ENCODE data around the gene TIFAB. TPM values are rescaled to one million over a fixed set of nuclear protein-coding genes. Genes with fewer than 3 reads are reported as not detected.

TIFAB gene
- total RNA-seq, 1 donor from 2014 or later, result not detected

GRCh38 chr5:135428586-135428985 lies 23.6 kb downstream of the TIFAB start:
- H3K4me3 Mint-ChIP-seq (ENCODE audit: unreplicated experiment), result no peak overlapping the region

DNA sequence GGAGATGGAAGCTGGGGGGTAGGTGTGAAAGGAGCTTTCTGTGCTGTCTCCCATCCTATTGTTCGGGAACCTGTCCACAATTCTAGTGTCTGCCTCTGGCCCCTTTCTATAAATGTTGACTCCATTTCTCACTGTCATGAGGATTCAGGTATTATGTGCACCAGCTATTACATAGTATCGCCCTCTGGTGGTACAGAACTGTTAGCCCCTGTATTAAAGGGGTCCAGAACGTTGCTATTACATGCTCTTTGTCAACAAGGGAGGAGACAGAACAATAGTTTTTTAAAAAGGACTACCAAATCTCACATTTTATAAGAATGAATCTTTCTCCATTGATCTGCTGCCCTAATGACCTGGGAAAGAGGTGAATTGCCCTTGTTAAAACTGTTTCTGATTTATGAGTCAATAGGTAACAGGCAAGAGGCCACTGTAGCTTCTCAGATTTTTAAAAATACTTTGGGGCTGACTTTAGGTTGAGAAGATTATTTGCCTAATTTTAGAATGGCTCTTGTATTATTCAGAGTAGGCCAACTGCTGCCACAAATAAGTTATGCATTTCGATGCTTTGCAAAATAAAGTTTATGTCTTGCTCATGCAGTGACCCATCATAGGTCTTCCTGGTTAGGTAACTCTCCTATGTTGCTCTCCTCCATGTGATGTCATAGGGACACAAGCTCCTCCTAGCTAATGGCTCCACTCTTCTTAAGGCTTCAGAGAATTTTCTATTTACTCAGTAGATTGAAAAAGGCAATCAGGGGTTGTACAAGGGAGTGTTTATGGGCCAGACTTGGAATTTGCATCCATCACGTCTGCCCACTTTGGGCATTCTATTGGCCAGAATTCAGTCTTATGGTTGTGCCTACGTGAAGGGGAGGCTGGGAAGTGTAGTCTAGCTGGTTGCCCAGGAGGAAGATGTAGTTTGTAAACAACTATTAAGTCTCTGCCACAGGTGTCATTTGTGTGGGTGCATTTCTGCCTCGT lies 25.8 kb downstream of the TIFAB start:
- Histone ChIP-seq H3K4me3 (ENCODE audit: insufficient read depth, low read depth, low read length) (no peak overlapping the region), H3K9ac (ENCODE audit: low read length) (no peak overlapping the region), H2AFZ (ENCODE audit: low read depth, low read length) (no peak overlapping the region), H3K27ac (ENCODE audit: low read depth, low read length) (no peak overlapping the region), H3K79me2 (ENCODE audit: insufficient read depth, low read length) (no peaks in the 10 kb centered on the region), H3K4me2 (ENCODE audit: low read length) (no peak overlapping the region), H4K20me1 (ENCODE audit: insufficient read depth, low read length) (no peaks in the 10 kb centered on the region), H3K27me3 (ENCODE audit: insufficient read depth, low read length) (no peaks in the 10 kb centered on the region), H3K9me3 (ENCODE audit: insufficient read depth, low read depth, low read length) (peaks cover 12% of the 10 kb centered on the region), H3K4me1 (ENCODE audit: insufficient read depth, low read length) (no peaks in the 10 kb centered on the region), H3K36me3 (ENCODE audit: insufficient read depth, low read length) (no peaks in the 10 kb centered on the region)
- FAIRE-seq, result no peak
- no peak overlapping the region for H3K4me3 Mint-ChIP-seq (ENCODE audit: unreplicated experiment)
- peaks cover 3% of the 10 kb centered on the region for H3K9me3 Mint-ChIP-seq (ENCODE audit: unreplicated experiment)
- H3K27ac Mint-ChIP-seq (ENCODE audit: unreplicated experiment), result no peak overlapping the region
- TF ChIP-seq EZH2 (IDR thresholded peaks at IDR 0.05; ENCODE audit: insufficient read depth, low read length), result no peak
- TF ChIP-seq CTCF (IDR thresholded peaks at IDR 0.05; ENCODE audit: insufficient read depth, low read depth, low read length), result peak; percentile 84
- DNase-seq (ENCODE audit: low read depth), result peak; percentile 25
- peaks cover 2% of the 10 kb centered on the region for H3K36me3 Mint-ChIP-seq (ENCODE audit: low read depth, unreplicated experiment)
- H3K27me3 Mint-ChIP-seq (ENCODE audit: low read depth, unreplicated experiment), result no peaks in the 10 kb centered on the region
- peaks cover 11% of the 10 kb centered on the region for H3K4me1 Mint-ChIP-seq (ENCODE audit: low read depth, unreplicated experiment)

More at GRCh38 chr5:135428586-135428985, 23.6 kb downstream of the TIFAB start:
- Histone ChIP-seq H3K4me3 (ENCODE audit: insufficient read depth, low read depth, low read length) (no peak overlapping the region), H3K9ac (ENCODE audit: low read length) (no peak overlapping the region), H3K9me3 (ENCODE audit: insufficient read depth, low read depth, low read length) (peaks cover 12% of the 10 kb centered on the region), H3K27ac (ENCODE audit: low read depth, low read length) (no peak overlapping the region), H3K4me1 (ENCODE audit: insufficient read depth, low read length) (peaks cover 2% of the 10 kb centered on the region), H3K79me2 (ENCODE audit: insufficient read depth, low read length) (no peaks in the 10 kb centered on the region), H3K4me2 (ENCODE audit: low read length) (no peak overlapping the region), H3K27me3 (ENCODE audit: insufficient read depth, low read length) (no peaks in the 10 kb centered on the region), H4K20me1 (ENCODE audit: insufficient read depth, low read length) (no peaks in the 10 kb centered on the region), H2AFZ (ENCODE audit: low read depth, low read length) (no peak overlapping the region), H3K36me3 (ENCODE audit: insufficient read depth, low read length) (no peaks in the 10 kb centered on the region)
- H3K27ac Mint-ChIP-seq (ENCODE audit: unreplicated experiment), result no peak overlapping the region
- no peak for FAIRE-seq
- peaks cover 3% of the 10 kb centered on the region for H3K9me3 Mint-ChIP-seq (ENCODE audit: unreplicated experiment)
- H3K27me3 Mint-ChIP-seq (ENCODE audit: low read depth, unreplicated experiment), result no peaks in the 10 kb centered on the region
- no peak for DNase-seq (ENCODE audit: low read depth)
- TF ChIP-seq CTCF (IDR thresholded peaks at IDR 0.05; ENCODE audit: insufficient read depth, low read depth, low read length) (no peak), EZH2 (IDR thresholded peaks at IDR 0.05; ENCODE audit: insufficient read depth, low read length) (no peak)
- H3K36me3 Mint-ChIP-seq (ENCODE audit: low read depth, unreplicated experiment), result peaks cover 2% of the 10 kb centered on the region
- H3K4me1 Mint-ChIP-seq (ENCODE audit: low read depth, unreplicated experiment), result peaks cover 5% of the 10 kb centered on the region

DNA sequence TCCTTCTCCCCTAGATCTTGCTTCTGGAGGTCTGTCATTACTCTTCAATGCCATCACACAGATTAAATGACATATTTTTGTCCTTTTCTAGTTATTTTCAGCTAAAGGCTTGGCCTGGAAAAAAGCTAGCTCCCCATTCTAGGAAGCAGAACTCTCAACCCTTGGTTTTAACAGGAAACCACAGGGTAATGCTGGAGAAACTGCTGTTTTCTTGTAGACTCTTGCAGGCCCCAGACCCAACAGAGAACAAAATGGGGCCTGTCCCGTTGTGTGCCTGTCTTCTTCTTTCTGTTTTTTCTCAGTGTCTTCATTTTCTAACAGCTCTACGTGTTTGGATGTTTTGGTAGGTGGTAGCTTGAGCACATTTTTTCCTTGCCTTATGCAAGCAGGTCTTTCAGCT lies 26.5 kb downstream of the TIFAB start:
- no peak for FAIRE-seq
- no peaks in the 10 kb centered on the region for H3K27me3 Mint-ChIP-seq (ENCODE audit: low read depth, unreplicated experiment)
- peaks cover 11% of the 10 kb centered on the region for H3K4me1 Mint-ChIP-seq (ENCODE audit: low read depth, unreplicated experiment)

More for the DNA sequence above, 26.5 kb downstream of the TIFAB start:
- H2AFZ ChIP-seq (ENCODE audit: low read depth, low read length), result no peak overlapping the region
- no peak overlapping the region for H3K4me3 ChIP-seq (ENCODE audit: insufficient read depth, low read depth, low read length)
- no peaks in the 10 kb centered on the region for H4K20me1 ChIP-seq (ENCODE audit: insufficient read depth, low read length)
- no peak overlapping the region for H3K4me2 ChIP-seq (ENCODE audit: low read length)
- H3K36me3 ChIP-seq (ENCODE audit: insufficient read depth, low read length), result no peaks in the 10 kb centered on the region
- H3K4me1 ChIP-seq (ENCODE audit: insufficient read depth, low read length), result no peaks in the 10 kb centered on the region
- Mint-ChIP-seq H3K36me3 (ENCODE audit: low read depth, unreplicated experiment) (peaks cover 2% of the 10 kb centered on the region), H3K9me3 (ENCODE audit: unreplicated experiment) (peaks cover 3% of the 10 kb centered on the region), H3K4me3 (ENCODE audit: unreplicated experiment) (no peak overlapping the region), H3K27ac (ENCODE audit: unreplicated experiment) (no peak overlapping the region)
- peaks cover 12% of the 10 kb centered on the region for H3K9me3 ChIP-seq (ENCODE audit: insufficient read depth, low read depth, low read length)
- H3K27ac ChIP-seq (ENCODE audit: low read depth, low read length), result no peak overlapping the region
- H3K9ac ChIP-seq (ENCODE audit: low read length), result no peak overlapping the region
- no peak for DNase-seq (ENCODE audit: low read depth)
- no peaks in the 10 kb centered on the region for H3K27me3 ChIP-seq (ENCODE audit: insufficient read depth, low read length)
- no peaks in the 10 kb centered on the region for H3K79me2 ChIP-seq (ENCODE audit: insufficient read depth, low read length)
- TF ChIP-seq CTCF (IDR thresholded peaks at IDR 0.05; ENCODE audit: insufficient read depth, low read depth, low read length), result no peak

Measured in astrocyte (in vitro differentiated cells and primary cell).